NCI-H2107 treated with DMSO at 0.1 percent for 48 hours (cell line): ENCODE measurements around the gene CDH1.

ENCODE experiments used
- DNase-seq: peaks from one replicate; lab custom pipeline; 2025; ENCODE audit not compliant: unreplicated experiment; lab: John Stamatoyannopoulos, UW

CDH1 gene

DNA sequence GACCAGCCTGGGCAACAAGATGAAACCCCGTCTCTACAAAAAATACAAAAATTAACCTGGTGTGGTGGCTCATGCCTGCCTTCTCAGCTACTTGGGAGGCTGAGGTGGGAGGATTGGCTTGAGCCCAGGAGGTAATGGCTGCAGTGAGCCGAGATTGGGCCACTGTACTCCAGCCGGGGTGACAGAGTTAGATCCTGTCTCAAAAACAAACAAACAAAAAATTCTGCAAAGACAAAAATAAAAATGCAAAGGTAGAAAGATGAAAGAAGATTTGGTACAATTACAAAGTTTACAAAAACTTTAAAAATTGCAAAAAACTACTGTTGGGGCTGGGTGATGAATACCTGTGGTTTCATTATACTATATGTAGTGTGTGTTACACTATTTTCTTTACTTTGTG is 5.5 kb upstream of the CDH1 start:
- no peak for DNase-seq

DNA sequence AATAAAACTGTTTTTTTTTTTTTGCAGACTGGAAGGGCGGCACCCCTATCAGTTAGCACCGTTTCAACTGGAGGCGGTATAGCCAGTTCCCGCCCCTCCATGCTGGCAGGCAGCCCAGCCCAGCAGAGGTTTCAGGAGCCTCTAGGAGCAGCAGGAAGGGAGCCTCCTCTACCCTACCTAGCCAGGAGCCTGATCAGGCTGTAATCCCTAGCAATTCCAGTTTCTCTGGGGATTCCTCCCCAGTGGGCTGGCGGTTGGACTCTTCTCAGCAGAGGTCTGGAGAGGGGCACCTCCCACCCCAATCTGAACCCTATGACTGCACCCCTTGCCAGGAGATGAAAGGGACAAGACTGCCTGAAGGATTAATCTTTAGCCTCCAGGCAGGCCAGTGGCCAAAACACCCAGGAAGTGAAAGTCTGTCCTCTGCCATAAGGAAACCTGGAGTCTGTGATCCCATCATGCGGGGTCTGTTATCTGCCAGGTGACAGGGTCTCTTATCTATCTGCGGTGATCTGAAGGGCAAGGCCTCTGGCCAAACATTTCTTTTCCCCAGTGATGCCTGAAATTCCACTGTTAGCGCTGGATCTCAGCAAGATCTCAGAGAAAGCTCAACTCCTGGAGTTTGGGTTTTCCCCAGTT is 4.9 kb upstream of the CDH1 start:
- peak; percentile 42 for DNase-seq

DNA sequence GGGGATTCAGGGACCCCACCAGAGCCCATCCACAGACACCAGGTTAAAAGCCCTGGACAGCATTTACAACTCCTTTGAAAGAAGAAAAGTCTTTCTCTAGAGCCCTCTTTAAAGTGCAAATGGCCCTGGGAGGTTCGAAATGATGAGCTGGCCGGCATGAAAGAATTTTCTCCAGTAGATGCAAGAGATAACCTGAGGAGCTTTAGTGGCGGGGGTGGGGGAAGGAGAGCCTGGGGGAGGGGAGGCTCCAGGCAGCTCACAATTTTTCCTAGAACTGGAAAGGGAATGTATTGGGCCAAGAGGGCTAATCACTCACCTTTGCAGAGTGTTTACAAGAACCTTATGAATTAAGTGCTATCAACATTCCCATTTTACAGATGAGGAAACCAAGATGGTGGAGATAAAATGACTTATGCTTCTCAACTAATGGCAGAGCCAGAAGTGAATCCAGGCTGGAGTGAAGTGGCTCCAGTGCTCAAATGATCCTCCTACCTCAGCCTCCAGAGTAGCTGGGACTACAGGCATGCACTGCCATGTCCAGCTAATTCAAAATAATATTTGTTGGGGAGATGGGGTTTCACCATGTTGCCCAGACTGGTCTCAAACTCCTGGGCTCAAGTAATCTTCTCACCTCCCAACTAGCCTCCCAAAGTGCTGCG is 4.2 kb upstream of the CDH1 start:
- DNase-seq = no peak

DNA sequence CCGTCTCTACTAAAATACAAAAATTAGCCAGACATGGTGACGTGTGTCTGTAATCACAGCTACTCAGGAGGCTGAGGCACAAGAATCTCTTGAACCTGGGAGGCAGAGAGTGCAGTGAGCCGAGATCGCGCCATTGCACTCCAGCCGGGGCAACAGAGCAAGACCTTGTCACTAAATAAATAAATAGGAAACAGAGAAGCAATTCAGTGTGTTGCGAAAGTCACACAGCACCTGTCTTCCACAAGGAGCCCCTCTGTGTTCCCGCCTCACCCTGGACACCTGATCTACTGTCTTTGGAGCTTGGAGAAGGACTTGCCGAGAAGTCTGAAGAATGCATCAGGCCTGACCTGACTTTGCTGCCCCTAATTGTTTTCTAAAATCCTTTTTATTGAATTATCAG is 3.5 kb upstream of the CDH1 start:
- DNase-seq = no peak

DNA sequence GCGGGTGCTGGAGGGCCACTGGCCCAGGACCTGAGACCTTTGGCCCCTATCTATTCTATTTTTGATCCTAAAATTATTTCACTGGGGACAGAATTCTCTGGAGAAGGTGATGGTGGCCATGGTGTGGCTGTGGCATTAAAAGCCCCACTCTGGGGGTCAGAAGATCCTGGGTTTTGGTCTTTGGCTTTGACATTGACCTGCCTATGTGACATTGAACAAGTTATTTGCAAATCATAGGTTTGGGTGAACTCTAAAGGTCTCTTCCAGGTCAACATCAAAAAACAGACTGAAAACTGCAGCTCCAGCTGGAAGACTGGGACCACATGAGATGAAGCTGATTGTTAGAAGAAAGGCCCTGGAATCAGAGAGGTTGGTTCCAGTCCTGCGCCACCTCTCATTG is 2.3 kb upstream of the CDH1 start:
- DNase-seq = no peak

DNA sequence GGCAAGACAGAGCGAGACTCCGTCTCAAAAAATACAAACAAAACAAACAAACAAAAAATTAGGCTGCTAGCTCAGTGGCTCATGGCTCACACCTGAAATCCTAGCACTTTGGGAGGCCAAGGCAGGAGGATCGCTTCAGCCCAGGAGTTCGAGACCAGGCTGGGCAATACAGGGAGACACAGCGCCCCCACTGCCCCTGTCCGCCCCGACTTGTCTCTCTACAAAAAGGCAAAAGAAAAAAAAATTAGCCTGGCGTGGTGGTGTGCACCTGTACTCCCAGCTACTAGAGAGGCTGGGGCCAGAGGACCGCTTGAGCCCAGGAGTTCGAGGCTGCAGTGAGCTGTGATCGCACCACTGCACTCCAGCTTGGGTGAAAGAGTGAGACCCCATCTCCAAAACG is 531 bp upstream of the CDH1 start:
- DNase-seq = no peak

DNA sequence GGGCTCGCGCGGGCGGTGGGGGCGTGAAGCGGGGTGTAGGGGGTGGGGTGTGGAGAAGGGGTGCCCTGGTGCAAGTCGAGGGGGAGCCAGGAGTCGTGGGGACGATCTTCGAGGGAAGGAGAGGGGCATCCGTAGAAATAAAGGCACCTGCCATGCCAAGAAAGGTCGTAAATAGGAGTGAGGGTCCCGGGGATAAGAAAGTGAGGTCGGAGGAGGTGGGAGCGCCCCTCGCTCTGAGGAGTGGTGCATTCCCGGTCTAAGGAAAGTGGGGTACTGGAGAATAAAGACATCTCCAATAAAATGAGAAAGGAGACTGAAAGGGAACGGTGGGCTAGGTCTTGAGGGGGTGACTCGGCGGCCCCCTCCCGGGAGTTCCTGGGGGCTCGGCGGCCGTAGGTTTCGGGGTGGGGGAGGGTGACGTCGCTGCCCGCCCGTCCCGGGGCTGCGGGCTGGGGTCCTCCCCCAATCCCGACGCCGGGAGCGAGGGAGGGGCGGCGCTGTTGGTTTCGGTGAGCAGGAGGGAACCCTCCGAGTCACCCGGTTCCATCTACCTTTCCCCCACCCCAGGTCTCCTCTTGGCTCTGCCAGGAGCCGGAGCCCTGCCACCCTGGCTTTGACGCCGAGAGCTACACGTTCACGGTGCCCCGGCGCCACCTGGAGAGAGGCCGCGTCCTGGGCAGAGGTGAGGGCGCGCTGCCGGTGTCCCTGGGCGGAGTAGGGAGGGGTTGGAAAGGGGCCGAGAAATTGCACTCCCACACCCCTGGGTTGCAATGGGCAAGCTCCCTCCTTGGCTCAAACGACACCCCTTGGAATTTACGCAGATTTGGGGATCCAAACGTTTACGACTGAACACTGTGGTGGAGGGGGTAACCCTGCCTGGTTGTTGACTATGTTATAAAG is 888 bp downstream of the CDH1 start:
- DNase-seq = peak; percentile 14

DNA sequence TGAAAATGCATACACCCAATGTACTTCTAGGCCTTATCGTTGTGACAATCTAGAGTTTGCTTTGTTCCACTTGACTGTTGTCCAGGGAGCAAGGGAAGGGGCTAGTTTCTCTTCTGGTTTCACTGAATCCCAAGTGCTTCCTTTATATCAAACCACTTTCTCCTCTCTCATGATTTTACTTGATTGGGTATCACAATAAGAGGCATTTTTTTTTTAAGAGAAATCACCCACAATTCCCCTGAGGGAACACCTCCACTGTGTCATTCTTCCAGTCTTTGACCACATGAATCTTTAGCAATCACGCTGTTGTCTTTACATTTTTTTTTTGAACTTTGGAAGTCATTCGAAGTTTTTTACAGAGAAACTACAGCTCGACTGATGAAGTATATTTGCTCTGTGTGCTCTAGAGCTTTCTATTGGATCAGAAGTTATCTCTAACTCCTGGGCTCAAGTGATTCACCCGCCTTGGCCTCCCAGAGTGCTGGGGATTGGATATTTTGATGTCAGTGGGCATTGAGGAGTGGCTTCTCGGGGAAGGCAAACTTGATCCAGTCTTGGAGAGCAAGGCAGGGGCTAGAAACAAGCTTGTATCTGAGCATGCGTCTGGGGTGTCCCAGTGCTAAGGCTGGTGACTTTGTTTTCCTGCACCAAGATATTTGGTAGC is 3.0 kb downstream of the CDH1 start:
- DNase-seq = no peak

DNA sequence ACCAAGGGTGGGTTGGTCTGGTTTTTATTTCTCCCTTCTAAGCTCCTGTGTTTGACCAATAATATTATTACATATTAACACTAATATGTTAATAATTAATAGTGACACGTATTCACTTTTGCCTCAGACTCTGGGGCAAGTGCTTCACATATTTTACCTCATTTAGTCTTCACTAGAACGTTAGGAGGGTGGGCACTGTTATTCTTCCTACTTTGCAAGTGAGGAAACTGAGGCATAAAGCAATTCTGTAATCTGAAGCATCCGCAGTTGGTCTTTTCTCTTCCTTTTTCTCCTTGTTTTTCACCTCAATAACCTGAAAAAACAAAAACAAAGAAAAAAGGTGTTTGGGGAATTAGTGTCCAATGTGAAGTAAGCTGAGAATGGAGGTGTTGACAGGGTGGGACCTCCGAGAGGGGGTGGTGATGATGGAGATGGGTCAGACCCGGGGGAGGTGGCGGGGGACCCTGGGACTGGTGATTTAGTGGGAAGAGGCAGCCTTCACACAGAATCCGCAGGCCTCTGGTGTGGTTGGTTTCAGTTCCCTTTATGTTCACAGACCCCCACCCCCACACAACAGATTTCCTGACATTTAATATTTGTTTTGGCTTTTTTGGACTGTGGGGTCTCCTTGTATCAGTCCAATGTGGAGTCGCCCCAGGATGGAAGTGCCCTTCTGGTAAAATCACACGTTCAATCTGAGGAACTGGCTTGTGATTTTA is 3.7 kb downstream of the CDH1 start:
- no peak for DNase-seq

DNA sequence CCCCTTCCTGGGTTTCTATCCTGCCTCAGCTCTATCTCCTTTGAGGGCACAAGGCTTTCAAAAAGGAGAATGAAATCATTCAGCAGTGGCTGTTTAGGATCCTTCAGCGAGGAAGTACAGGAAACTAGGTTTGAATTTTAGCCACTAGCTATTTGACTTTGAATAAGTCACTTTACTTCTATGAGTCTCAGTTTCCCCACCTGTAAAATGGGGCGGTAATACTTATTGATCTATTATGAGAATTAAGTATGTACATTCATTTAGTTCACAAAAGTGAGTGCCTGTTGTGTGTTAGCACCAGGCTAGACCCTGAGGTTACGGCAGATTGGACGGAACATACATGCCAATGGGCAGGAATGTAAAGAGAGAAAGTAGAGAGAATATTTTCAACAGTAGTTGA is 6.6 kb downstream of the CDH1 start:
- no peak for DNase-seq

DNA sequence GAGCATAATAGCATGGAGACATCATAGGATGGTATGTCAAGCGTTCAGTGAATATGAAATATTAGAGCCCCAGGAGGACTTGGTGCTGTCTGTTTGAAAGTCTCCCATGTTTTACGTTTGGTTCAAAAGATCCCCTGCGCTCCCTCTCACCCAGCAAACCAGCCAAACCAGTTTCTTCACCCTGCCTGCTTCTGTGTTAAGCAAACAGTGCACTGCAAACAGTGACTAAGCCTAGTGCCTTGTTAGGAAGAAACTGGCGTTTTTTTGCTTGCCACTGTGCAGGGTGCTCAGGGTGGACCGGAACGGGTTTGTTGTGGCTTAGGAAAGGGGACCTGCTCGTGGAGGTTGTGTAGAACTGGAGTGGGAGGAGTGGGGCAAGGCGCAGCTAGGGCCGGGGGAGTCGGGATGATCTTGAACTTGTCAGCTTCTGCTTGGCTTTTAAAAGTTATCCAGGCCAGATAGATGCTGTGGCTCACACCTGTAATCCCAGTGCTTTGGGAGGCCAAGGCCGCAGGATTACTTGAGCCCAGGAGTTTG is 7.7 kb downstream of the CDH1 start:
- peak; percentile 38 for DNase-seq

DNA sequence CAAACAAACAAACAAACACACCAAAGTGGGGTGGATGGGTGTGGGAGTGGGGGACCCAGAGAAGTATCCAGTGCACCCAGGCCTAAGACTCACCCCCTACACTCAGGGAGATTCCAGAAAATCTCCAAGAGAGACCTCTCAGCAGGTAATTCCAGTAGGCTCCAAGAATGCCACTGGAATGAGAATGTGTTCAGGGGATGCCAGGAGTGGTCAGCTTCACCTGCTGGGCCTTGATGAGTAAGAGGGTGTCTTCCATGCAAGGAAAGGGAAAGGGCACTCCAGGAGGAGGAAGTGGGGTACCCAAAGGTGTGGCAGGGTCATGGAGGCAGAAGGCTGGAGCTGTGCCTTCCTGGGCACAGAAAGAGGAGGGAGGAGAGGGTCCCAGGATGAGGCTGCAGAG is 9.9 kb downstream of the CDH1 start:
- DNase-seq = no peak

DNA sequence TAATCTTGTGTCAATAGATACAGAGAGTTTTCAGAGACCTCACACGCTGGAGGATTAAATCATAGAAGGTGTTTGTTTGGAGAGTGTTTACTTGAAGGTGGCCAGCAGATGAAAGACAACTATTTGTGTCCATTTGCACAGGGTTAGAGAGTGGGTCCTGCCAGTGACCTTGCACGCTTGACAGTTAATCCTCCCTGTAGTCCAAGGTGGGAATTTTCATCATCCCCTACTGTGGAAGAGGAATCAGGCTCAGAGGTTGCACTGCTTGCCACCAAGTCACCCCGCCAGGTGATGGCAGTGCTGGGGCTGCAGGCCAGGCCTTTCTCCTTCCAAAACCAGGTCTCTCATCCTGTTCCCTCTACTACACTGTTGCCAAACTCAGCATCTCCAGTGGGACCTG is 12.3 kb downstream of the CDH1 start:
- DNase-seq = no peak

DNA sequence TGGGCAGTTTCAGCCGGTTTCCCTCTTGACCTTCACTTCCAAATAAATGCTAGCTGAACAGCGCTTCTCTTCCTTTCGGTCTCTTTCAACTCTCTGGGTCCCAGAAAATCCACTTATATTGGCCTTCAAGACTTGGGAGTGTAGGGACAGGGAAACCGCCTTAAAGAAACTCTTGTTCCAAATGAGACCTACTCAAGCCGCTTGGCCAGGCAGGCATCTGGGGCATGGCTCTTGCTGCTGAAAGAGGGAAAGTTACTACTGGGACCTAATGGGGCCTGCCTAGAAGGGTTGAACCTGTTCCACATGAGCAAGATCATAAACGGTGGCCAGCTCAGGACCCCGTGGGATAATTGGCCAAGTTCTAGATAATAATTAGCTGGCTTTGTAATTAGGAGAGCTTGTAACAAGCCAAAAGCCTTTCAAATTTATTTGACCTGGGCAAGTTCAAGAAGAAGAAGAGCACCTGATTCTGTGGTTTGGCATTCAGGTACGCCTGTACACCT is 13.2 kb downstream of the CDH1 start:
- no peak for DNase-seq

DNA sequence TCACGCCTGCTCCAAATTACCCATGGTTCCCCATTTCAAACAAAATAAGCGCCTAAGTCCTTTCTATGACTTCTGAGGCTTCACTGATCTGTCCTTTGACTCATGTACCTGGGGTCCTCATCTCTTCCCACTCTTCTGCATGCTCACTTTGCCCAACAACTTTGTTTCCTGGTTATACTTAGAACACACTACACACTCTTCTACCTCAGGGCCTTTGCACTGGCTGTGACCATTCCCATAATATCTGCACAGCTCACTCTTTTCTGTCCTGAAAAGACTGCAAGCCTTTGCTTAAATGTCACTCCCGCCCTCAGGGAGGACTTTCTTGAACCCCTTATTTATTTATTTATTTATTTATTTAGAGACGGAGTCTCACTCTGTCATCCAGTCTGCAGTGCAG is 14.1 kb downstream of the CDH1 start:
- DNase-seq = no peak

DNA sequence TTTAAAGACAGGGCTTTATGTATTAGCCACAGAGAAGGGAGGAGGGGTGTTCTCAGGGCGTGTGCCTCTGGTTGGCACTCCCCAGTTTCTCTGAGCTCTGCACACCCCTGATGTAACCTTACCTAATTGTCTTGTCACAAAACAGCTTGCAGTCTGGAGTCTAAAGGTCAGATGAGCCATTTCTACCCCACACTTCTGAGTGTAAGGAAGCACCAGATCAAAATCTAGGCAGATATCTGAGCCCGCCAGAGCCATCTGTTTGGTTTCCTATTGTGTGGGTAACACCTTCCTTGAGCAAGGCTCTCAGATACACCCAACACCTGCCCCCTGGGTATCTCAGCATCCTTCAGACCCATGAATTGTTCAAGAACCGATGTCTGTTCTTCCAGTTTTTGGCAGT is 15.5 kb downstream of the CDH1 start:
- DNase-seq = peak; percentile 26

DNA sequence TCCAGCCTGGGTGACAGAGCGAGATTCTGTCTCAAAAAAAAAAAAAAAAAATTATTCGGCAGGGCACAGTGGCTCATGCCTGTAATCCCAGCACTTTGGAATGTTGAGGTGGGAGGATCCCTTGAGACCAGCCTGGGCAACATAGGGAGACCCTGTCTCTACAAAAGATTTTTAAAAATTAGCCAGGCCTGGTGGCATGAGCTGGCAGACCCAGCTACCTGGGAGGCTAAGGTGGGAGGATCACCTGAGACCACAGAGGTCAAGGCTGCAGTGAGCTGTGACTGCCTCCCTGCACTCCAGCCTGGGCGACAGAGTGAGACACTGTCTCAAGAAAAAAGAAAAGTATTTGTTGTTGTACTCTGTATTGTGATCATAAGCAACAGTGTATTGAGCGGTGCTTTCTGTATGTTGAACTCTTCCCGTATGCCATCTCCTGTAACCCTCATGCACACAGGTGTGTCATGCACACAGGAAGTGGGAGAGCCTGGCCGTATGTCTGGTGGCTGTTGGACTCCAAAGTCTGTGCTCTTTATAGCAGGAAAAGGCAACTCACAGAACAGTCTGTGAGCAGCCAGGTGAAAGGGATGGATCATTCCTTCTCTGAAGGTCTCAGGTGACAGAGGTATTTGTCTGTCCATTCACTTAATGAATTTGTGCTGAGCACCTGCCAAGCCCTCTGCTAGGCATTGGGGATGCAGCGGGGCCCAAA is 17.1 kb downstream of the CDH1 start:
- no peak for DNase-seq

DNA sequence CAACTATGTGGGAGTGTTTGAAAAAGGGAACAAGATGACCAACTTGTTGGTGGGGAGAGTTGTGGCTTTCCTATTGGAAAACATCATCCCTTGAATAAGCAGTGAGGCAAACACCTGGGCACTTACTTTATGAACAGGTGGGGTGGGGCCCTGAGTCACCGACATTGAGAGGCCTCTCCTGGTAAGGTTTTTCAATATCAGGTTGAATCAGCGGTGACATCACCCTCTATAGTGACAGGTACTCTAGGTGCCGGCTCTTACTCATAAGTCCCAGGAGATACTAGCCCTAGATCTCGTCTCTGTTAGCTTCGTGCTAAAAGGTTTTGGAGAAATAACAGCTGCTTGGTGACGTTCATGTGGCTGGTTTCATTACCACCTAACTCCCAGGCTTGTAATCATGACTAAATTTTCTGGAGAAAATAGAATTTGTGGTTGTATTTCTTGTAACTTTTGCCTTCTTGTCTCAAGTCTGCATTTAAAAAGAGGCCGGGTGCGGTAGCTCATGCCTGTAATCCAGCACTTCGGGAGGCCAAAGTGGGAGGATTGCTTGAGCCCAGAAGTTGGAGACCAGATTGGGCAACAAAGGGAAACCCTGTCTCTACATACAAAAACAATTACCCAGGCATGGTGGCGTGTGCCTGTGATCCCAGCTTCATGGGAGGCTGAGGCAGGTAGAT is 19.3 kb downstream of the CDH1 start:
- peak; percentile 100 for DNase-seq

DNA sequence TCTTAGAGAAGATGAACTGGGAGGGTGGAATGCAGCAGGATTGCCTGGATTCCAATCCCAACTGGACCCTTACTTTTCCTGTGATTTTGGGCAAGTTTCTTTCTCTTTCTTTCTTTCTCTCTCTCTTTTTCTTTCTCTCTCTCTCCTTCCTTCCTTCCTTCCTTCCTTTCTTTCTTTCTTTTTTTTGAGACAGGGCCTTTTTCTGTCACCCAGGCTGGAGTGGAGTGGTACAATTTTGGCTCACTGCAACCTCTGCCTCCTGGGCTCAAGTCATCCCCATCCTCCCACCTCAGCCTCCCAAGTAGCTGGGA is 20.5 kb downstream of the CDH1 start:
- no peak for DNase-seq

DNA sequence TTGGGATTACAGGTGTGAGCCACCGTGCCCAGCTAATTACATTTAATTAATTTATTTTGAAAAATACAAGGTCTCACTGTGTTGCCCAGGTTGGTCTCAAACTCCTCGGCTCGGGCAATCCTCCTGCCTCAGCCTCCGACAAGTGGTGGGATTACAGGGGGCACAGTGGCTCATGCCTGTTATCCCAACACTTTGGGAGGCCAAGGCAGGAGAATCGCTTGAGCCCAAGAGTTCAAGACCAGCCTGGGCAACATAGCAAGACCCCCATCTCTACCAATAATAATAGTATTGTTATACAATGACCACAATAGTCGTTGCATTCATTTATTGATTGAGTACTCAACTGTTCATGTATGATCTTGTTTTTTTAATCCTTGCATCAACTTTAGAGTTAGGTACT is 22.0 kb downstream of the CDH1 start:
- DNase-seq = no peak
